K562 (cell line): ENCODE results near the gene ECI2. TPM values are rescaled to one million over a fixed set of nuclear protein-coding genes. Genes with fewer than 3 reads are reported as not detected.

ENCODE experiments used
- ATAC-seq: fragments of 200-7000 bp; cut with Tn5 transposase; 3 replicates; pipeline ENCODE4 v1.9.1; 2020; ENCODE audit warnings: moderate library complexity
- BruUV-seq: library from RNA; stranded (reverse); fragments of 400-500 nt; replicated peaks from 2 replicates; lab custom pipeline; 2021; lab: Mats Ljungman, UMichigan
- CTCF ChIA-PET: fragments of 300-600 bp; formaldehyde crosslinking; extraction: SDS; loops from one replicate; lab custom pipeline; 2021; ENCODE audit warnings: low intra/inter-chr PET ratio; lab: Yijun Ruan, JAX
- POLR2A ChIA-PET: fragments of 300-600, 350-650 bp; sonication (Branson Sonifier 250); formaldehyde crosslinking; extraction: SDS; loops from one replicate; lab custom pipeline; 2021; ENCODE audit warnings: antibody characterized with exemption, inconsistent platforms; lab: Yijun Ruan, JAX
- DNase-seq, 4 experiments: peaks; one replicate each; pipeline versions ENCODE4 v3.0.0 to v3.0.0-alpha.2; 2011 to 2018; ENCODE audit warnings: low spot score in 3 of 4, mixed read lengths in 3 of 4; ENCODE audit errors: extremely low read depth in 1 of 4
- FAIRE-seq: peaks from 2 replicates; lab custom pipeline; 2011; peaks lifted over from hg19 to GRCh38; lab: Jason Lieb, UNC
- H2AFZ ChIP-seq: 2 replicates; pipeline ENCODE4 v1.6.0; 2011; ENCODE audit warnings: low read depth, low read length, control low read depth, inconsistent platforms
- H3K27ac ChIP-seq: fragments of 200-600 bp; 3 replicates; pipeline ENCODE4 v1.8.0; 2011; ENCODE audit warnings: low read depth, mild to moderate bottlenecking, control low read depth, inconsistent platforms, low read length, moderate library complexity, mixed read lengths; ENCODE audit errors: extremely low read depth
- H3K27me3 ChIP-seq, 2 experiments: fragments of 300-600 bp in 1 of 2; 2 replicates in 1 of 2; 3 replicates in 1 of 2; pipeline versions ENCODE4 v1.6.0 to v1.8.0; 2011; ENCODE audit warnings: inconsistent platforms in 2 of 2, low read length in 2 of 2, mild to moderate bottlenecking in 1 of 2, mixed read lengths in 1 of 2, moderate library complexity in 1 of 2; ENCODE audit not compliant: control insufficient read depth in 2 of 2, insufficient read depth in 2 of 2
- H3K36me3 ChIP-seq: fragments of 300-600 bp; 3 replicates; pipeline ENCODE4 v1.8.0; 2011; ENCODE audit warnings: mild to moderate bottlenecking, low read length, inconsistent platforms; ENCODE audit not compliant: control insufficient read depth, insufficient read depth
- H3K4me1 ChIP-seq, 2 experiments: fragments of 200-600 bp in 1 of 2; replicated peaks in 1 of 2; 2 replicates in 1 of 2; 3 replicates in 1 of 2; pipeline versions ENCODE4 v1.5.1 to v1.8.0; 2011; ENCODE audit warnings: inconsistent platforms in 2 of 2, low read length in 2 of 2, mild to moderate bottlenecking in 1 of 2, mixed read lengths in 1 of 2, moderate library complexity in 1 of 2; ENCODE audit not compliant: control insufficient read depth in 2 of 2, insufficient read depth in 2 of 2
- H3K4me2 ChIP-seq: 2 replicates; pipeline ENCODE4 v1.6.1; 2011; ENCODE audit warnings: low read length, control low read depth, inconsistent platforms, mixed read lengths; ENCODE audit not compliant: insufficient read depth
- H3K4me3 ChIP-seq: fragments of 200-600 bp; sonication (generic), shearing (Covaris generic); 2 replicates; pipeline ENCODE4 v1.5.1; 2016; ENCODE audit warnings: control low read depth, inconsistent platforms
- H3K79me2 ChIP-seq: fragments of 200-600 bp; 3 replicates; pipeline ENCODE4 v1.8.0; 2011; ENCODE audit warnings: low read length, inconsistent platforms; ENCODE audit not compliant: control insufficient read depth, insufficient read depth
- H3K9ac ChIP-seq, 2 experiments: 2 replicates each; pipeline versions ENCODE4 v1.6.0 to v1.6.1; 2011; ENCODE audit warnings: low read depth in 2 of 2, low read length in 2 of 2, control low read depth in 1 of 2, inconsistent platforms in 1 of 2, mild to moderate bottlenecking in 1 of 2, mixed read lengths in 1 of 2; ENCODE audit not compliant: insufficient read depth in 1 of 2
- H3K9me1 ChIP-seq: one replicate; pipeline ENCODE4 v1.6.0; 2011; ENCODE audit warnings: inconsistent platforms, mild to moderate bottlenecking, low read length, moderate library complexity; ENCODE audit not compliant: control insufficient read depth, insufficient read depth
- H3K9me3 ChIP-seq: replicated peaks from 2 replicates; pipeline ENCODE4 v1.5.1; 2011; ENCODE audit warnings: low read depth, low read length, inconsistent platforms; ENCODE audit not compliant: control insufficient read depth, insufficient read depth
- H4K20me1 ChIP-seq: replicated peaks from 2 replicates; pipeline ENCODE4 v1.6.1; 2011; ENCODE audit warnings: low read length, inconsistent platforms, mixed read lengths; ENCODE audit not compliant: control insufficient read depth, insufficient read depth
- EWSR1 ChIP-seq: fragments of 450-650 bp; IDR thresholded peaks from 2 replicates; pipeline ENCODE4 v1.6.1; 2018; ENCODE audit warnings: borderline replicate concordance, mild to moderate bottlenecking, low read depth, moderate library complexity; ENCODE audit not compliant: partially characterized antibody
- HDAC1 ChIP-seq, 2 experiments: fragments of 450-650 bp; IDR thresholded peaks; 2 replicates each; pipeline ENCODE4 v1.6.1; 2016 to 2017; ENCODE audit warnings: inconsistent platforms in 1 of 2, mild to moderate bottlenecking in 1 of 2, moderate library complexity in 1 of 2
- RHOXF2B ChIP-seq: fragments of 250-450 bp; sonication (Bioruptor Pico); conservative IDR thresholded peaks from 2 replicates; pipeline ENCODE4 v1.5.1; 2021
- SAP30 ChIP-seq: fragments of 200-600 bp; sonication (generic); IDR thresholded peaks from 2 replicates; pipeline ENCODE4 v1.6.1; 2012; ENCODE audit warnings: borderline replicate concordance, low read depth, mild to moderate bottlenecking, moderate library complexity, low read length, control low read depth, inconsistent platforms; ENCODE audit not compliant: insufficient read depth, poor library complexity, severe bottlenecking
- TAF1 ChIP-seq: IDR thresholded peaks from 2 replicates; pipeline ENCODE4 v1.6.1; 2011; ENCODE audit warnings: mild to moderate bottlenecking, low read length, moderate library complexity; ENCODE audit not compliant: insufficient read depth, control insufficient read depth, severe bottlenecking; ENCODE audit errors: extremely low read depth
- YY1 ChIP-seq, 3 experiments: IDR thresholded peaks; 2 replicates each; pipeline ENCODE4 v1.6.1; 2011; ENCODE audit warnings: low read length in 2 of 3, mild to moderate bottlenecking in 2 of 3, moderate library complexity in 2 of 3, borderline replicate concordance in 1 of 3, control low read depth in 1 of 3, low read depth in 1 of 3; ENCODE audit not compliant: insufficient read depth in 3 of 3, insufficient replicate concordance in 2 of 3, control insufficient read depth in 1 of 3, insufficient read length in 1 of 3; ENCODE audit errors: extremely low read depth in 1 of 3
- WGBS: fragments of 100-300 bp; shearing (Covaris generic); methylation state at CpG from one replicate; pipeline ENCODE4 v1.1.6; 2016; ENCODE audit warnings: low coverage, mixed read lengths; ENCODE audit not compliant: insufficient coverage; ENCODE audit errors: missing lambda C conversion rate; 5-methylcytosine and 5-hydroxymethylcytosine counted together
- in situ Hi-C: fragments of 300-500 bp; cut with MboI; formaldehyde crosslinking; loops from 4 replicates; pipeline ENCODE4 v1.15.0; 2018; ENCODE audit warnings: inconsistent platforms, mixed read lengths
- intact Hi-C: fragments of 100-400 bp; cut with micrococcal nuclease; formaldehyde crosslinking; loops from 2 replicates; pipeline ENCODE4 v1.14.2; 2022
- polyA plus RNA-seq, 8 experiments: library from polyadenylated mRNA; depleted of rRNA in 4 of 8; stranded (reverse) in 5 of 8; unstranded in 3 of 8; fragments of >200 nt; fragmentation: Nextera tagmentation in 2 of 8; fragmentation: Illumina TruSeq in 1 of 8; extraction: Ambion mirVana in 2 of 8; extraction: Trizol in 1 of 8; gene quantifications; 2 replicates each; pipeline versions ENCODE4 v1.2.1 to v1.2.3, GENCODE V29; 2011 to 2014; ENCODE audit warnings: inconsistent platforms in 1 of 8, missing spikeins in 1 of 8
- total RNA-seq, 7 experiments: library from RNA; depleted of rRNA in 6 of 7; stranded (reverse); fragments of >200 nt in 6 of 7; fragmentation: Illumina TruSeq in 2 of 7; extraction: Trizol in 2 of 7; gene quantifications; 2 replicates each; pipeline versions ENCODE4 v1.2.1 to v1.2.3, GENCODE V29; 2011 to 2021; ENCODE audit warnings: low replicate concordance in 1 of 7
- TF ChIP-seq, protein P1 (sequence below): sonication (generic); formaldehyde crosslinking; IDR thresholded peaks from 2 replicates; pipeline ENCODE4 v1.8.1; 2022; ENCODE audit warnings: missing genetic modification reagents
- TF ChIP-seq, protein P2 (sequence below): fragments of 450-650 bp; formaldehyde crosslinking; conservative IDR thresholded peaks from 2 replicates; pipeline ENCODE4 v1.4.0; 2022; ENCODE audit warnings: mild to moderate bottlenecking, missing genetic modification characterization
- TF ChIP-seq, protein P3 (sequence below): fragments of 250-450 bp; sonication (Bioruptor Pico); IDR thresholded peaks from 2 replicates; pipeline ENCODE4 v1.4.0; 2020; ENCODE audit warnings: mild to moderate bottlenecking
- TF ChIP-seq, protein P4 (sequence below): sonication (generic); formaldehyde crosslinking; IDR thresholded peaks from 2 replicates; pipeline ENCODE4 v1.8.0; 2022; ENCODE audit warnings: missing genetic modification reagents, mild to moderate bottlenecking, moderate library complexity, borderline replicate concordance

Gene ECI2
- total and polyA plus RNA-seq, 9 of the 15 experiments (the other 6 are each of a cell fraction or from before 2014, with no cell fraction given), result 80.7 to 377 (median 142) TPM

DNA sequence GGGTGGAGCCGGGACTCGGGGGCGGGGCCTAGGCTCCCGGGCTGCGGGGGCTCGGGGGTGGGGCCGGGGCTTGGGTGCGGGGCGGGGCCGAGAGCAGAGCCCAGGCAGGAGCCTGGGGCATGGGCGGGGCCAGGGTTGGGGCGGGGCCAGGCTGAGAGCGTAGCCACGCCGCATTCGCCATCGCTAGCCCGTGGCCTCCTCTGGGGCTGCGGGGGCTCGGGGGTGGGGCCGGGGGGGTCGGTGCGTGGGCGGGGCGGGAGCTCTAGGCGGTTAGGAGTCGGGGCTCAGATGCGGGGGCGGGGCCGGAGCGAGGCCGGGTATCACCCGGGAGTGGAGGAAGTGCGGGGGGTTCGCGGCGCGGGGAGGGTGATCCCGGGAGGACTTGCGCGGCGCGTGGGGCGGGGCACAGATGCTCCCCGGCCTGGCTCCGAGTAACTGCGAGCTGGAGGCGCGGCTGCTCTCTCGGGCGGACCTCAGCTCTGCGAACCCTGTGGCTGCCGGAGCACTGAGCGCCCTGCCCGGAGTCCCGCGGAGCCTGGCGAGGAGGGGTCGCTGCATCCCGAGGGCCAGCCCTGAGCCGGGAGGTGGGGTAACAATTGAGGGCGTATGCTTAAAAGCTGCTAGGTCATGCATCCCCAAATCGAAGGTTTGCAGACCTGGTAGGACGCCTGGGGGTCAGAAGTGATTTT, 434 bp upstream of the ECI2 start (continued):
- TF ChIP-seq EWSR1 (no peak), RHOXF2B (CRISPR knock-in tag) (no peak)
- TF ChIP-seq, protein P1, sequence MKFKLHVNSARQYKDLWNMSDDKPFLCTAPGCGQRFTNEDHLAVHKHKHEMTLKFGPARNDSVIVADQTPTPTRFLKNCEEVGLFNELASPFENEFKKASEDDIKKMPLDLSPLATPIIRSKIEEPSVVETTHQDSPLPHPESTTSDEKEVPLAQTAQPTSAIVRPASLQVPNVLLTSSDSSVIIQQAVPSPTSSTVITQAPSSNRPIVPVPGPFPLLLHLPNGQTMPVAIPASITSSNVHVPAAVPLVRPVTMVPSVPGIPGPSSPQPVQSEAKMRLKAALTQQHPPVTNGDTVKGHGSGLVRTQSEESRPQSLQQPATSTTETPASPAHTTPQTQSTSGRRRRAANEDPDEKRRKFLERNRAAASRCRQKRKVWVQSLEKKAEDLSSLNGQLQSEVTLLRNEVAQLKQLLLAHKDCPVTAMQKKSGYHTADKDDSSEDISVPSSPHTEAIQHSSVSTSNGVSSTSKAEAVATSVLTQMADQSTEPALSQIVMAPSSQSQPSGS (CRISPR knock-in tag), result no peak
- TF ChIP-seq, protein P2, sequence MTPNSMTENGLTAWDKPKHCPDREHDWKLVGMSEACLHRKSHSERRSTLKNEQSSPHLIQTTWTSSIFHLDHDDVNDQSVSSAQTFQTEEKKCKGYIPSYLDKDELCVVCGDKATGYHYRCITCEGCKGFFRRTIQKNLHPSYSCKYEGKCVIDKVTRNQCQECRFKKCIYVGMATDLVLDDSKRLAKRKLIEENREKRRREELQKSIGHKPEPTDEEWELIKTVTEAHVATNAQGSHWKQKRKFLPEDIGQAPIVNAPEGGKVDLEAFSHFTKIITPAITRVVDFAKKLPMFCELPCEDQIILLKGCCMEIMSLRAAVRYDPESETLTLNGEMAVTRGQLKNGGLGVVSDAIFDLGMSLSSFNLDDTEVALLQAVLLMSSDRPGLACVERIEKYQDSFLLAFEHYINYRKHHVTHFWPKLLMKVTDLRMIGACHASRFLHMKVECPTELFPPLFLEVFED, result no peak

DNA sequence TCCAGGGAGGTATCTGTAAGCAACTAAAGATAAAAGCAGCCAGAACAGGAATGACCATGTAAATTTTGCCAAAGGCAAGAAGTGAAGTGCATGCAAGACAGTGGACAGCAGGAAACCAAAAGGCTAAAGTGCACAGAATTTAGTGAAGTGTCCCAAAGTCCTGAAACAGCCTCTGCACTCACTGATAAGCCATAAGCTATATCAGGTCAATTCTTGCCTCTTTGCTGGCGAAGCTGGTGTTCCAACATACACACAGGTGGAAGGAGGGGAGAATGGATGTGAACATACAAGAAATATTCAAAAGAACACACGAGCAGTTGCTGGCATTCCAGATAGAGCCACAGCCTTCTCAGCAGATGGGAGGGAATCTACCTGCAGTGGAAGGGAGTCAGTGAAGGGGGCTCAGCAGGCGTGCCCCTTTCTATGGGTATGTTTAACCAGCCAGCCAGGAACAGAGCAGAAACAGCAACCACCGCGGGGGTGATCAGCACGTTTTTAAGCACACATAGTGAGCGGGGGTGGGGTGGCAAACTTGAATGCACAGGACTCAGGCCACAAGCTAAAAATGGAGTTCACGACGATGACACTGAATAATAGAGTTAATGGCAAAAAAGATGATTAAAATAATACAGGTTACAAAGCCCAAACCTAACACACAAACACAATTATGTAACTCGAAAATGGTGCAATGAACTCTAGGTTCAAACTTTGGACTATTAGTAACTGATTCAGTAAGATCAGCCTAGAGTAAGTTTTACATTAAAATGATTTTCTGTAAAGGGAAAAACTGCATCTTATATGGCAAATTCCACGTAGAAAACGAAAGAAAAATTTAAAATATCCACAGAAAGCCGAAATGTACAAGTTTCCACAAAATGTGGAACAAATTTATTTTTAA, 1.2 kb downstream of the ECI2 start:
- H3K4me3 ChIP-seq, result peak overlapping the region; percentile 56
- intact Hi-C loops, result loop anchor here (2.0 kb wide), 1 partner anchor 113 kb away; a partner anchor contains a TSS
- DNase-seq, result peak; percentile 33 to 79 (median 46)
- in situ Hi-C loops, result no loop called here
- CTCF ChIA-PET, result no interaction called here
- 1% methylated on average over 13 of the region's 13 CpGs for WGBS
- peak overlapping the region; percentile 81 for H2AFZ ChIP-seq
- ATAC-seq, result peak; percentile 35
- H3K27me3 ChIP-seq, result no peaks in the 10 kb centered on the region
- H3K9me3 ChIP-seq, result no peaks in the 10 kb centered on the region
- peaks cover 9 to 14% of the 10 kb centered on the region in 2 experiments for H3K4me1 ChIP-seq
- H3K27ac ChIP-seq, result peak overlapping the region; percentile 77
- peaks cover 38% of the 10 kb centered on the region for H3K79me2 ChIP-seq
- peak overlapping the region; percentile 87 for H3K4me2 ChIP-seq
- no peaks in the 10 kb centered on the region for H4K20me1 ChIP-seq
- no TSS peak for BruUV-seq
- POLR2A ChIA-PET, result interaction anchor here (0.6 to 2.7 kb wide), 7 partner anchors 9 to 140 kb away, joined by 3 to 15 read pairs (median 3); a partner anchor contains a TSS
- peak overlapping the region; percentile 79 to 82 for H3K9ac ChIP-seq
- H3K36me3 ChIP-seq, result peaks cover 42% of the 10 kb centered on the region
- no peaks in the 10 kb centered on the region for H3K9me1 ChIP-seq
- peak; percentile 78 for FAIRE-seq
- TF ChIP-seq, protein P3, sequence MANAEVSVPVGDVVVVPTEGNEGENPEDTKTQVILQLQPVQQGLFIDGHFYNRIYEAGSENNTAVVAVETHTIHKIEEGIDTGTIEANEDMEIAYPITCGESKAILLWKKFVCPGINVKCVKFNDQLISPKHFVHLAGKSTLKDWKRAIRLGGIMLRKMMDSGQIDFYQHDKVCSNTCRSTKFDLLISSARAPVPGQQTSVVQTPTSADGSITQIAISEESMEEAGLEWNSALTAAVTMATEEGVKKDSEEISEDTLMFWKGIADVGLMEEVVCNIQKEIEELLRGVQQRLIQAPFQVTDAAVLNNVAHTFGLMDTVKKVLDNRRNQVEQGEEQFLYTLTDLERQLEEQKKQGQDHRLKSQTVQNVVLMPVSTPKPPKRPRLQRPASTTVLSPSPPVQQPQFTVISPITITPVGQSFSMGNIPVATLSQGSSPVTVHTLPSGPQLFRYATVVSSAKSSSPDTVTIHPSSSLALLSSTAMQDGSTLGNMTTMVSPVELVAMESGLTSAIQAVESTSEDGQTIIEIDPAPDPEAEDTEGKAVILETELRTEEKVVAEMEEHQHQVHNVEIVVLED (CRISPR knock-in tag), result no peak
- TF ChIP-seq SAP30, result no peak
- TF ChIP-seq YY1 (IDR thresholded peaks at IDR 0.05; ENCODE audit: borderline replicate concordance in 1 of 3, control insufficient read depth in 1 of 3, extremely low read depth in 1 of 3, insufficient read depth in 3 of 3, insufficient read length in 1 of 3, insufficient replicate concordance in 2 of 3, low read depth in 1 of 3, low read length in 2 of 3), result peak in 2 of 3 experiments; percentile 51 to 69
- TF ChIP-seq, protein P4, sequence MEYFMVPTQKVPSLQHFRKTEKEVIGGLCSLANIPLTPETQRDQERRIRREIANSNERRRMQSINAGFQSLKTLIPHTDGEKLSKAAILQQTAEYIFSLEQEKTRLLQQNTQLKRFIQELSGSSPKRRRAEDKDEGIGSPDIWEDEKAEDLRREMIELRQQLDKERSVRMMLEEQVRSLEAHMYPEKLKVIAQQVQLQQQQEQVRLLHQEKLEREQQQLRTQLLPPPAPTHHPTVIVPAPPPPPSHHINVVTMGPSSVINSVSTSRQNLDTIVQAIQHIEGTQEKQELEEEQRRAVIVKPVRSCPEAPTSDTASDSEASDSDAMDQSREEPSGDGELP, result 0 out of 2 replicates have a peak, but pooled peaks have one; percentile 33
- peak in 1 of 2 experiments; percentile 61; a peak in 2 of 4 replicates for TF ChIP-seq HDAC1 (IDR thresholded peaks at IDR 0.05)
- TF ChIP-seq TAF1, result peak; percentile 39
